GM18508 (cell line): Measurements from ENCODE around the gene CHST11.
"Not testable (repeated sequence)": the region's sequence is repeated elsewhere in the genome, so short reads cannot be mapped to it uniquely, and the experiment has no call there.

Experiments
- ATAC-seq: cut with Tn5 transposase; IDR thresholded peaks from one replicate; pipeline ENCODE4 v1.9.1; 2021; ENCODE audit warnings: moderate number of reproducible peaks; ENCODE audit not compliant: insufficient read depth, unreplicated experiment

Gene CHST11

DNA sequence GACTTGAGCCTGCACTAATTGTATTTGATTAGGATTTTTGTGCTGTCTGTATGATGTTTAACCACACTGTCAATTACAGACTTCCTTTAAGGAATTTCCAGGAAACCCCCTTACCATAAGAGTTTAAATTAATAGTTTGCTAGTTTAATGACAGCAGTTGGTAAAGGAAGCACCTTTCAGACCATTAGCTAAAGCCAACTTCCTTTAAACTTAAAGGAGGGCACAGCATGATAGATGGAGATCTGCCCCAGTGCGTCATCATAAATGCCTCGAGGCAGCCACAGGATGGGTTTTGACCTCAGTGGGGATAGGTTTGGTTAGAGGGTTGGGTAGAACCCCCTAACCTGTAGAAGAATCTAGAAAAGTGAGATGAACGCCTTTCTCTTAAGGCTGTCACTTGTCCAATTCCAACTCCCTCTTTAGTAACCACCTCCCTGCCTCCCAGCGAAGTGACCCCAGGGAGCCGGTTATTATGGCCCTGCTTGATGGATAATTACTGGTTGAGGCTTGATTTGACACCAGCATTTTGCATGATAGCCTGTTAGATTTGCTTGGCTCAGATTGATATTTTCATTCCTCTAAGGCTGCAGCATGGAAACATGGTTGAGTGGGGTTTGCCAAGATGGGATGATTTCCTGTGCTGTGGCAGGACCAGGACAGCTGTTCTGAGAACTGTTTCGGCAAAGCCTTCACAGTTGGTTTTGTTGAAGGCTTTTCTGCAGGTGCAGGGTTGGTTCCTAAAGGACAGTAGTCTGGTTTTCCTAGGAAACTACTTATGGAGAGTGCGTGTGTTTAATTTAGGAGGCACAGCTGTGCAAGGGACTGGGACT, 62.7 kb downstream of the CHST11 start:
- ATAC-seq, result no peak

DNA sequence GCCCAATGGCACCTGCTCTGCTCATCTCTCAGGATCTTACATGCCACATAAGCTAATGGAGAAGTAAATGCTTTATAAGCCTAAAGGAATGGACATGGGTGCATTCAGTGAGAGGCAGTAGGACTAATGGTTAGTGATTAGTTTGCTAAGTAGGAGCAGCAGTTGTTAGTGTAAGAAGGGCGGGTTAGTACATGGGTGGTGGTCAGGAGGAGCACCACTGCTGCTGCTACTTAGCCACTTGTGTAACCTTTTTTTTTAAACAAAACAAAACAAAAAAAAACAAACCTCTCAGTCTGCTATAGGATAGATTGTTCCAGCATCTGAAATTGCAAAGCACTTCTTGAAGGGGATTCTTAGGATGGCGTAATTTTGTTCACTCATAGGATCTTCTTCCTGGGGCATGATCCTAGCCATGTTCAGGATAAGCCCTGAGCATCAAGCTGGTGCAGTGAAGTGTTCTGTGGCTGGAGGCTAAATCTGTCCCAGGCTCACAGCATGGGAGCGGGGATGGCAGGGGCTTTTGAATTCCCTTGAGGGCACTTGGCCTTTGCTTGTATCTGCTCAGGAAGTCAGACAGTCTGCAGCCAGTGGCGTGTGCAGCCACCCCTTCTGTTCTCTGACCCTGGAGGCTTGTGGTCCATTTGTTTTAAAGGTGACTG, 63.6 kb downstream of the CHST11 start:
- ATAC-seq, result no peak

DNA sequence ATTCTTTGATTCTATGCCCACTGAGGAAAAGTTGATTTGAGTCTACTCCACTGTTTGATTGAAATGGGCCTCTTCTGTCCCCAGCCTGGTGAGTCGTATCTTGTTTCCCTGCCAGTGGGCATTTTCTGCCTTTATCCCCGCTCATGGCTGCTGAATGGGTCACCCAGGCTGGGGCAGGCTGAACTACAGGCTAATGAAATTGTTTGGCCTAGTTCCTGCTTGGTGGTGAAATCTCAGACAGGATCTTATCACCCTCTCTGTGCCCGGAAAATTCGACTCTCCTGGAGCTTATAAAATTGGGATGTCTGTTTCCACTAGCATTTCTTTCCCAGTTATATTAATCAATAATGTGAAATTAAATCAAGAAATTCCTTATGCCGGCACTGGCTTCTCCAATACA, 65.0 kb downstream of the CHST11 start:
- no peak for ATAC-seq

DNA sequence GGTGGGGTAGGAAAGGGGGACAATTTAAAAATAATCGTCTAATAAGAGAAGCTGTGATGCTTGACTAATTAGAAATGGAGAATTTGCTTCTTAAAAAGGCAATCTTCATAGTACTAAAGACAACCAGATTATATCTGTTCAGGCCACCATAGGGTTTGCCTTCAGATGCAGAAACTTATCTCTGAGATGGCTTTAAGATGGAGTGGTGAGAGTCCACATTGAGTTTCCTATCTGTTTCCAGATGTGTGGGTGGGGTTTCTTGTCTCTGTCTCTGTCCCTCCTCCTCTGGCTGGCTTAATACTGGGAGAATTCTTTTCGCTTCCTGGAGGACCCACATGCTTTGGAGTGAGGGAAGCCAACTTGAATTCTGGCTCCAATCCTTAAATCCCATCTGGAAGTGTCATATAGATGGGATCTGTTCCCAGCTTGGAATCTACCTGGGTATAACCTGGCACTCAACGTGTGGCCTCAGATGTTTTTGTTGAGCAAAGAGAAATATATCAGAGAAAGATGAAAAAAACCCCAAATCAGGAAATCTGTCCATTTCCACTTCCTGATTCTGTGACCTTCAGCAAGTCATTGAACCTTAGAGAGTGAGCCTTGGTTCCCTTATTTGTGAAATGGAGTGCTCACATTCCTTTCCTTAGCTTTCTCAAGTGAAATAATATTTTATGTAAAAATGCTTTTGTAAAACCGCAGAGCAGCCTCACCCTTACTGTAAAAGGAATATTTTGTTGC, 66.4 kb downstream of the CHST11 start:
- no peak for ATAC-seq

DNA sequence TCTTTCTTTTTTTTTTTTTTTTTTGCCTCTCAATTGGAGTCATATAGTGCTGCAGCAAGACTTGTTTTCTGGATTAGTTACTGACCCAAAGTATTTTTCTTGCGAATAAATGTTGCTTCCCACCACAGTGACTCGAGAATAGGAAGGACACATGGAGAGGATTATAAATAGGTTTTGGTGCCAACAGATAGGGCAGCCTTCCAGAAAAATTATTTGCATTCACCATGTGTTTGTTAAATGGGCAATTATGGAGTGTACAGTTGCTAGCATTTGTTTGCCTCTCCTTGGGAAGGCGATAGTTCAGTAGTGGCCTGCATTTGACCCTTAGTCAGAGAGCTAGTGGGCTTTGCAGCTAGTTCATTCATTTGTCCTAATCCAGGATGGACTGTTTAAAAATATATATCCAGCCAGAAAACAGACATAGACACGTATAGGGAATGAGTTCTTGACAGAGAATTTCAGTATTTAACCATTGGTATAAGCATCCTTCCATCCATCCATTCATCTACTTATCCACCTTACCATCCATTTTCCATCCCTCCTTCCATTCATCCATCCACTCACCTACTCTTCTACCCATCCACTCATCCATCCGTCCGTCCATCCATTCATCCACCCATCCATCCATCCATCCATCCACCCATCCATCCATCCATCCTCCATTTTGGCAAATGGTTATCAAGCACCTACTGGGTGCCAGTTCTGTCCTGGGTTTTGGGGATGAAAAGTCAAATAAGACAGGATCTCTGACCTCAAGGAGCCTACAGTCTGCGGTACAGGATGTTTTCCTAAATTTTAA, 67.5 kb downstream of the CHST11 start:
- no peak for ATAC-seq

DNA sequence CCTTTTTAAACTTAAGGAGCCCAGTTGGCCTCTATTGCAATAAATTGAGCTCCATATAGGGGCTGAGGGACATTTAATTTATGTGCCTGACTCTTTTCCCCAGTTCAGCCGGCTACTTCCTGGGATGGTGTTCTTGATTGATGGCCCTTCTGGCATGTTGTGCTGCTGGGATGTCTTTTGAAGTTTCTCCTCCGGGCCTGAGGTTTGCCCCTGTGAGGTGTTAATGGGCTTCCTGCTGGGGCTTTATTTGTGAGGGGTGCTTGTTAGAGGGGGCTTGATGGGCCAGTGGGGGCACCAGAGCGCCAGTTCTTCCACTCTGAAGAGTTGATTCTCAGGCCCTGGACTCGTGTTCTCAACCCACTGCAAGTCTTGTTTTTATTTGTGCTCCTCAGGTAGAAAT, 69.6 kb downstream of the CHST11 start:
- ATAC-seq, result no peak

- no peak for ATAC-seq
Measured at GRCh38 chr12:104526751-104527150, 70.0 kb downstream of the CHST11 start.

DNA sequence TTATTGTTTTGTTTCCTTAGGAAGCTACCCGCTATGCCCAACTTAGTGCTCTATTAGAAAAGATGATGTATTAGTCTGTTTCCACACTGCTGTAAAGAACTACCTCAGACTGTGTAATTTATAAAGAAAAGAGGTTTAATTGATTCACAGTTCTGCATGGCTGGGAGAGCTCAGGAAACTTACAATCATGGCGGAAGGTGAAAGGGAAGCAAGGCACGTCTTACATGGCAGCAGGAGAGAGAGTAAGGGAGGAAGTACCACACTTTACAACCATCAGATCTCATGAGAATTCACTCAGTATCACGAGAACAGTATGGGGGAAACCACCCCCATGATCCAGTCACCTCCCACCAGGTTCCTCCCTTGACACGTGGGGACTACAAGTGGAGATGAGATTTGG, 70.9 kb downstream of the CHST11 start:
- not testable (repeated sequence) for ATAC-seq

GRCh38 chr12:104529130-104529874, 72.6 kb downstream of the CHST11 start:
- no peak for ATAC-seq

- ATAC-seq, result no peak
Measured at GRCh38 chr12:104532636-104533035, 75.9 kb downstream of the CHST11 start.

GRCh38 chr12:104533134-104533533, 76.4 kb downstream of the CHST11 start:
- ATAC-seq, result no peak

DNA sequence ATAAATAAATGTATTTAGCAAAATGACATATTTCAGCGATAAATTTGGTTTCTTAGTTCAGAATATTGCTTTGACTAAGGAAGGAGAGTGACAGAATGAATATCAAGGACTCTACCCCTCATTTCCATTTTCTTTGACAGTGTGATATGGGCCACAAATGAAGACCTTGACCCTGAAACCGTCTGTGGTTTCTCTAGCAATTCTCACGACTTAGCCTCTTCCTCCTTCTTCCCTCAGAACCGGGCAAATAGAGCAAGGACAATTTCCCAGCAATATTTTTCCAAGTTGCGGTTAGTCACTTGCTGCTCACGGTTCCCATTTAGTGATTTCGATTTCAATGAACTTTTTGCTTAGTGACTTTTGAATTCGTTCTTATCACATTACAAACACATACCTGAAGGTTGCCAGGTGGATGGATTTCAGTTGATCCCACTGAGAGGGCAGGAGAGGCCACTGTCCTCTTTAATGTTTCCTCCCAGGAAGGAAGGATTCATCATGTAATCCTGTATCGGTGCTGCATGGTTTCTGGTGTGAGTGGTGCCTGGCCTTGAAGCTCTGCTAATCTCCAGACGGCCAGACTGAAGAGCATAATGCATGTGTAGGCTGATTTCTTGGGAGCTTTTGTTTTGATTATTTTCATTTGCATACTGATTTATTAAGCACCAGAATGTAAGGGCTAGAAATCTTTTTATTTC, 77.6 kb downstream of the CHST11 start:
- no peak for ATAC-seq

DNA sequence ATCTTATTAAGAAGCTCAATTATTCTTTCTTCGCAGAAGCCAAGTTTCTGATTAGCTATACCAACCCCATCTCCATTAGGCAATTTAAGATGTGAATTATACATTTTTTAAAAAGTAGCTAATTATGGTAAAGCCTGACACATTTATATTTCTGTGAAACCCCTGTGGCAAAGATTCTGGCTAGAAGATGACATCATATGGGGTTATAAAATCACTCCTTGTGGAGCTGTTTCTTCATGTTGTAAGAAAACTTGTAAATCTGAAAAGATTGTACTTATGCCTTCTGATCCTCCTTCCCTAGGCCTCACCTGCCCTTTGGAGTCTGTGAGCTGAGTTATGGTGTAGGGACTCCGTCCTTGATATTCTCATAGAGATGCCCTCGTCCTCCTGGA, 78.1 kb downstream of the CHST11 start:
- ATAC-seq, result no peak

DNA sequence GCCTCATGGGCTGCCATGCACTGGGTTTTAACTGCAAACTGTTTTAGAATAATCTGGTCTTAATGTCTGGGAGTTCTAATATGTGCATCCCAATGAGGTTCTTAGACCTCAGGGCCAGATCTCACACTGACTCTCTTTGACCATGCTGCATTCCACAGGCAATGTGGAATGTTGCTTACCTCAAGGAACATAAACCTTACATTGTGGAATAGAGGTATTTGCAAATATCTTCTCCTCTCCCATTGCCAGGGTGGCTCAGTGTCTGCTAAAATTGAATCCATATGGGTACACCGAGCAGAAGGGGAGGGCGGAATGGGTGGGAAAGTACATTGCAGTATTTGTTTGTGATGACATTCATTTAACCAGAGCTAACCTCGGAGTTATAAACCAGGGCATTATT, 78.6 kb downstream of the CHST11 start:
- no peak for ATAC-seq

GRCh38 chr12:104536841-104537240, 80.1 kb downstream of the CHST11 start:
- no peak for ATAC-seq

DNA sequence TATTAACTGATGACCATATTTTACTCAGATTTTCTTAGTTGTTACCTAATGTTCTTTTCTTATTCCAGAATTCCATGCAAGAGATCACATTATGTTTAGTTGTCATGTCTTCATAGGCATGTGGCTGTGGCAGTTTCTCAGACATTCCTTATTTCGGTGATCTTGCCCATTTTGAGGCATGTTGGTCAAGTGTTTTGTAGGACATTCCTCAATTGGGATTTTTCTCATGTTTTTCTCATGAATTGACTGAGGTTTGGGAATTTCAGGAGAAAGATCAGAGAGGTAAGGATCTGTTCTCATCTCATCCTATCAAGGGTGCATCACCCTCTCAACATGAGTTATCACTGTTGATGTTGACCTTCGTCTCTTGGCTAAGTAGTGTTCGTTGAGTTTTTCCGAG, 81.3 kb downstream of the CHST11 start:
- no peak for ATAC-seq

- ATAC-seq, result no peak
Measured at GRCh38 chr12:104538891-104539462, 82.2 kb downstream of the CHST11 start.

DNA sequence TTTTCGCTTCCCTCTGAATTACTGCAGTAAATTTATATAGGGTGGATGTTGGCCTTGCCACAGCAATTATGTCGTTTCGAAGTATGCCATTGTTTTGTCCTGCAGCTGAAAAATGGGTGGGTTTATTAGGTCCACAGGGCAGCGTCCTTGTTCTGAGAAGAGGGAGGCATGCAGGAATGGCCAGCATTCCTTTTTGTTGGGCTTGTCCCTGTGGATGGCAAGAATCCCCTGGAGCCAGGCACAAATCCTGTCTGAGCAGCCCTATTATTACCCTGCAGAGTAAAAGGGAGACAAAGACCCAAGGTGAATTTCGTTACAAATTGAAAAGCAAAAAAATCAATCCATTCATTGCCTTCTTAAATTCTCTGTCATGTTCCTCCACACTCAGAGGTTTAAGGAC, 88.1 kb downstream of the CHST11 start:
- ATAC-seq, result no peak

DNA sequence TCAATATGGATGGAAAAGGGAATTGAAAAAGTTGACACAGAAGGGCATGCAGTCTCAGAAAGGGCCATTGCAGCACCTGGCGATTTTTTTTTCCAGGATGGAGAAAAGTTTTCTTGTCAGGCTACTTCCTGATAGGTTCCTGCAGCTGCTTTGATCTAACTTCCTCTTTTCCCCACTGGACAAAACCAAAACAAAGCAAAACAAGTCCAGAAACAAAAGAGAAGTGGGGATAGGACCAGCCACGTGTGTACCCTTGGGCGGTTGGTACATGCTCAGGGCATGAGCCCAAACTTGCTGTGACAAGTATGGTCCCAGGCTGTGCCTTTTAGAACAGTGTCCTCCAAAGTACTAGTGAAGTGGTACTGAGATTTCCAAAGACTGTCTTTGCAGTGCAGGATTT, 89.8 kb downstream of the CHST11 start:
- ATAC-seq, result no peak
